CD14-positive monocyte (primary cell): ENCODE measurements around the gene CCDC78. TPM values are rescaled to one million over a fixed set of nuclear protein-coding genes. Genes with fewer than 3 reads are reported as not detected.
"Not testable (repeated sequence)": the region's sequence is repeated elsewhere in the genome, so short reads cannot be mapped to it uniquely, and the experiment has no call there.

Experiments
- DNase-seq, 3 donors: peaks; one replicate each; pipeline ENCODE4 v3.0.0-alpha.2; 2011 to 2022
- H2AFZ ChIP-seq: 2 replicates; pipeline ENCODE4 v1.6.0; 2012; ENCODE audit warnings: mild to moderate bottlenecking, low read depth, low read length, inconsistent platforms; ENCODE audit not compliant: insufficient read depth, poor library complexity, severe bottlenecking
- H3K27ac ChIP-seq, 2 donors: 1 replicate in 1 of 2; 2 replicates in 1 of 2; pipeline ENCODE4 v1.5.1; 2012 to 2013; ENCODE audit warnings: low read length in 2 of 2, control low read depth in 1 of 2, inconsistent platforms in 1 of 2, low read depth in 1 of 2, mild to moderate bottlenecking in 1 of 2
- H3K27me3 ChIP-seq, 2 donors: one replicate each; pipeline versions ENCODE4 v1.6.0 to v1.6.1; 2011 to 2013; ENCODE audit warnings: low read length in 2 of 2; ENCODE audit not compliant: control insufficient read depth in 2 of 2, insufficient read depth in 2 of 2
- H3K36me3 ChIP-seq, 2 donors: replicated peaks in 1 of 2; 1 replicate in 1 of 2; 2 replicates in 1 of 2; pipeline versions ENCODE4 v1.5.1 to v1.6.1; 2012 to 2013; ENCODE audit warnings: low read length in 2 of 2, control low read depth in 1 of 2, inconsistent platforms in 1 of 2, mild to moderate bottlenecking in 1 of 2; ENCODE audit not compliant: insufficient read depth in 2 of 2, control insufficient read depth in 1 of 2
- H3K4me1 ChIP-seq, 2 donors: 1 replicate in 1 of 2; 2 replicates in 1 of 2; pipeline versions ENCODE4 v1.5.1 to v1.6.1; 2012 to 2013; ENCODE audit warnings: low read length in 2 of 2, control low read depth in 1 of 2, inconsistent platforms in 1 of 2, mild to moderate bottlenecking in 1 of 2, moderate library complexity in 1 of 2; ENCODE audit not compliant: insufficient read depth in 2 of 2, control insufficient read depth in 1 of 2
- H3K4me2 ChIP-seq: replicated peaks from 2 replicates; pipeline ENCODE3; 2012; ENCODE audit warnings: low read length, moderate library complexity, mild to moderate bottlenecking; ENCODE audit not compliant: poor library complexity, severe bottlenecking; ENCODE audit errors: extremely low read depth
- H3K4me3 ChIP-seq, 3 experiments: fragments of 200-600 bp in 1 of 3; sonication (generic) in 1 of 3; replicated peaks in 1 of 3; 1 replicate in 2 of 3; 2 replicates in 1 of 3; pipeline ENCODE4 v1.5.1; 2011 to 2013; ENCODE audit warnings: low read length in 3 of 3, mild to moderate bottlenecking in 3 of 3, control low read depth in 2 of 3, low read depth in 2 of 3, inconsistent platforms in 1 of 3, moderate library complexity in 1 of 3
- H3K79me2 ChIP-seq: 2 replicates; pipeline ENCODE4 v1.6.0; 2012; ENCODE audit warnings: mild to moderate bottlenecking, control low read depth, inconsistent platforms, low read length, moderate library complexity; ENCODE audit not compliant: insufficient read depth
- H3K9ac ChIP-seq: 2 replicates; pipeline ENCODE4 v1.6.0; 2017; ENCODE audit warnings: low read length, mild to moderate bottlenecking; ENCODE audit not compliant: insufficient read depth, poor library complexity, severe bottlenecking
- H3K9me3 ChIP-seq, 2 donors: replicated peaks in 1 of 2; 1 replicate in 1 of 2; 2 replicates in 1 of 2; pipeline versions ENCODE4 v1.5.1 to v1.6.1; 2012 to 2013; ENCODE audit warnings: low read length in 2 of 2, control low read depth in 1 of 2; ENCODE audit not compliant: control insufficient read depth in 1 of 2, insufficient read depth in 1 of 2
- H4K20me1 ChIP-seq: 2 replicates; pipeline ENCODE4 v1.6.0; 2012; ENCODE audit warnings: mild to moderate bottlenecking, low read length, control low read depth, moderate library complexity; ENCODE audit not compliant: insufficient read depth
- H3K27ac Mint-ChIP-seq, 7 donors: one replicate each; pipeline ENCODE4 v1.8.0; 2020; ENCODE audit warnings: mild to moderate bottlenecking in 7 of 7, mixed read lengths in 7 of 7, moderate library complexity in 6 of 7, inconsistent platforms in 2 of 7
- H3K27me3 Mint-ChIP-seq, 3 donors: one replicate each; pipeline ENCODE4 v1.8.0; 2021 to 2022; ENCODE audit warnings: low read depth in 3 of 3, mild to moderate bottlenecking in 3 of 3, mixed read lengths in 3 of 3, moderate library complexity in 3 of 3, inconsistent platforms in 1 of 3
- H3K36me3 Mint-ChIP-seq, 2 donors: one replicate each; pipeline ENCODE4 v1.8.0; 2020; ENCODE audit warnings: mixed read lengths in 2 of 2, inconsistent platforms in 1 of 2, mild to moderate bottlenecking in 1 of 2
- H3K4me1 Mint-ChIP-seq: one replicate; pipeline ENCODE4 v1.8.0; 2020; ENCODE audit warnings: mild to moderate bottlenecking, mixed read lengths
- H3K4me3 Mint-ChIP-seq, 2 donors: one replicate each; pipeline ENCODE4 v1.8.0; 2020; ENCODE audit warnings: mild to moderate bottlenecking in 2 of 2, mixed read lengths in 2 of 2, moderate library complexity in 1 of 2
- H3K9me3 Mint-ChIP-seq, 7 donors: one replicate each; pipeline ENCODE4 v1.8.0; 2020 to 2022; ENCODE audit warnings: mixed read lengths in 7 of 7, mild to moderate bottlenecking in 6 of 7, moderate library complexity in 6 of 7, inconsistent platforms in 2 of 7
- WGBS: methylation state at CpG from one replicate; pipeline ENCODE4 v1.1.5; 2013; ENCODE audit warnings: missing lambda C conversion rate; ENCODE audit not compliant: insufficient coverage; 5-methylcytosine and 5-hydroxymethylcytosine counted together
- intact Hi-C, 2 donors: fragments of 100-400 bp; cut with micrococcal nuclease; formaldehyde crosslinking; loops; one replicate each; pipeline versions ENCODE4 v1.15.0 to v1.15.1; 2023
- polyA plus RNA-seq, 3 donors: library from polyadenylated mRNA; depleted of rRNA in 1 of 3; unstranded in 2 of 3; stranded (reverse) in 1 of 3; fragments of 300-500 nt in 2 of 3; fragments of >200 nt in 1 of 3; fragmentation: Illumina TruSeq in 2 of 3; gene quantifications; 1 replicate in 2 of 3; 2 replicates in 1 of 3; pipeline ENCODE4 v1.2.3, GENCODE V29; 2012 to 2021
- TF ChIP-seq, protein P1 (sequence below): fragments of 200-600 bp; IDR thresholded peaks from one replicate; pipeline ENCODE4 v1.8.0; 2022; ENCODE audit warnings: antibody characterized with exemption, mild to moderate bottlenecking

The CCDC78 gene
- polyA plus RNA-seq, 3 donors = 0.96 TPM; not detected in 2

GRCh38 chr16:693364-693763 is 32.9 kb downstream of the CCDC78 start:
- H3K27me3 ChIP-seq = peaks cover 20 to 53% of the 10 kb centered on the region in 2 donors
- no peak overlapping the region for H2AFZ ChIP-seq
- peaks cover 0 to 4% of the 10 kb centered on the region in 2 donors for H3K9me3 ChIP-seq
- H3K9ac ChIP-seq = no peak overlapping the region
- peaks cover 6 to 32% (median 8%) of the 10 kb centered on the region in 7 donors for H3K9me3 Mint-ChIP-seq
- H3K4me1 Mint-ChIP-seq = peaks cover 25% of the 10 kb centered on the region
- H3K36me3 ChIP-seq = no peaks in the 10 kb centered on the region
- no peak overlapping the region for H3K27ac ChIP-seq
- H3K4me2 ChIP-seq = no peak overlapping the region
- H4K20me1 ChIP-seq = peaks cover 4% of the 10 kb centered on the region
- H3K4me3 ChIP-seq = no peak overlapping the region
- no peak for DNase-seq
- peaks cover 33 to 45% of the 10 kb centered on the region in 2 donors for H3K4me1 ChIP-seq
- H3K79me2 ChIP-seq = no peaks in the 10 kb centered on the region
- H3K27ac Mint-ChIP-seq = no peak overlapping the region
- H3K4me3 Mint-ChIP-seq = peak overlapping the region in 1 of 2 donors; percentile 75
- TF ChIP-seq, protein P1, sequence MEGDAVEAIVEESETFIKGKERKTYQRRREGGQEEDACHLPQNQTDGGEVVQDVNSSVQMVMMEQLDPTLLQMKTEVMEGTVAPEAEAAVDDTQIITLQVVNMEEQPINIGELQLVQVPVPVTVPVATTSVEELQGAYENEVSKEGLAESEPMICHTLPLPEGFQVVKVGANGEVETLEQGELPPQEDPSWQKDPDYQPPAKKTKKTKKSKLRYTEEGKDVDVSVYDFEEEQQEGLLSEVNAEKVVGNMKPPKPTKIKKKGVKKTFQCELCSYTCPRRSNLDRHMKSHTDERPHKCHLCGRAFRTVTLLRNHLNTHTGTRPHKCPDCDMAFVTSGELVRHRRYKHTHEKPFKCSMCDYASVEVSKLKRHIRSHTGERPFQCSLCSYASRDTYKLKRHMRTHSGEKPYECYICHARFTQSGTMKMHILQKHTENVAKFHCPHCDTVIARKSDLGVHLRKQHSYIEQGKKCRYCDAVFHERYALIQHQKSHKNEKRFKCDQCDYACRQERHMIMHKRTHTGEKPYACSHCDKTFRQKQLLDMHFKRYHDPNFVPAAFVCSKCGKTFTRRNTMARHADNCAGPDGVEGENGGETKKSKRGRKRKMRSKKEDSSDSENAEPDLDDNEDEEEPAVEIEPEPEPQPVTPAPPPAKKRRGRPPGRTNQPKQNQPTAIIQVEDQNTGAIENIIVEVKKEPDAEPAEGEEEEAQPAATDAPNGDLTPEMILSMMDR = no peak
- 51% methylated on average over 20 of the region's 22 CpGs for WGBS
- H3K36me3 Mint-ChIP-seq = peaks cover 4 to 5% of the 10 kb centered on the region in 2 donors
- intact Hi-C loops = no loop called here
- peaks cover 57 to 74% (median 67%) of the 10 kb centered on the region in 3 donors for H3K27me3 Mint-ChIP-seq

DNA sequence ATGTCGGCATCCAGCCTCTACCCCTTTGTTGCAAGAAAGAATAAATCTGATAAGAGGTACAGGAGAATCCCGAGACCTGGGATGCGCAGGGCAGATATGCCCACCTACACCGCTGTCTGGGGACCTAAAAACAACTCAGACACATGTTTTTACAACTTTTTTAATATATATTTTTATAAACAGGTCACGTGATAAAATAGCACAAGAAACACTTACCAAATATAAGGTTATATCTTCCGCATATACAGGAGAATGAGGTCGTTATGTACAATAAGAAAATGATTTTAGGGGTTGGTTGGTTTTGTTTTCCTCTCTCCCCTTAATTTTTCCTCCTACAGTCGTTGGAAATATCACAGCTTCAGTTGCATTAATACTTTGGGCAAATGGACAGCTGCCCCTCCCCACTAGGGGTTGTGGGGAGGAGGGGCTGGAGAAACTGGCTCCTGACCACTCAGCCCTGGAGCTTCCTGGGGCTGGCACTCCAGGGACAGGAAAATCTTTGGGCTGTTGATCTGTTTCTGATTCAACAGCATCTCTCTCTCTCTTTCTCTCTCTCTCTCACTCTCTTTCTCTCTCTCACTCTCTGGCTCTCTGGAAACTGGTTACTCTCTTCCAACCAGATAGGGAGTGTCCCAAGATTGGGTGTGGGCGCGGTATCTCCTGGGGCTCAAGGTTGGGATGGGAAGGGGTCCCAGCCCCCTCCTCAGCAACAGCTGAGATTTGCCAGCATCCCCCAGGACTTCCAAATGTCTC is 33.7 kb downstream of the CCDC78 start:
- Mint-ChIP-seq H3K27ac (peak overlapping the region in 1 of 7 donors; percentile 62), H3K4me1 (peaks cover 25% of the 10 kb centered on the region)
- no peak overlapping the region for H3K4me2 ChIP-seq

GRCh38 chr16:691242-691641 is 35.0 kb downstream of the CCDC78 start:
- H3K4me1 ChIP-seq = peaks cover 33 to 45% of the 10 kb centered on the region in 2 donors
- intact Hi-C loops, H3K9me3 ChIP-seq, H2AFZ ChIP-seq, H3K27ac ChIP-seq, H3K9ac ChIP-seq, H3K79me2 ChIP-seq, H3K4me3 ChIP-seq, DNase-seq, H3K4me2 ChIP-seq, H4K20me1 ChIP-seq: not testable (repeated sequence)
- H3K4me1 Mint-ChIP-seq = peaks cover 25% of the 10 kb centered on the region
- peaks cover 20 to 47% of the 10 kb centered on the region in 2 donors for H3K27me3 ChIP-seq
- peak overlapping the region; percentile 43 to 94 for H3K4me3 Mint-ChIP-seq
- WGBS = 92% methylated on average over 12 of the region's 16 CpGs
- peaks cover 44 to 54% (median 49%) of the 10 kb centered on the region in 3 donors for H3K27me3 Mint-ChIP-seq
- H3K9me3 Mint-ChIP-seq = peaks cover 3 to 15% (median 7%) of the 10 kb centered on the region in 7 donors
- peak overlapping the region in 1 of 7 donors; percentile 70 for H3K27ac Mint-ChIP-seq
- peaks cover 0 to 11% of the 10 kb centered on the region in 2 donors for H3K36me3 ChIP-seq
- peaks cover 13 to 19% of the 10 kb centered on the region in 2 donors for H3K36me3 Mint-ChIP-seq

More for the DNA sequence above, 33.7 kb downstream of the CCDC78 start:
- TF ChIP-seq, protein P1 = no peak
- WGBS = no CpG with 5 or more reads among the region's 10 CpGs
- Histone ChIP-seq H3K4me1 (peaks cover 33 to 45% of the 10 kb centered on the region in 2 donors), H2AFZ (no peak overlapping the region), H3K79me2 (no peaks in the 10 kb centered on the region), H3K36me3 (peaks cover 0 to 2% of the 10 kb centered on the region in 2 donors), H3K9ac (no peak overlapping the region), H3K4me3 (no peak overlapping the region), H3K27ac (no peak overlapping the region), H3K9me3 (peaks cover 0 to 4% of the 10 kb centered on the region in 2 donors), H4K20me1 (peaks cover 4% of the 10 kb centered on the region), H3K27me3 (peaks cover 20 to 53% of the 10 kb centered on the region in 2 donors)
- peaks cover 6 to 25% (median 8%) of the 10 kb centered on the region in 7 donors for H3K9me3 Mint-ChIP-seq
- no peak for DNase-seq
- H3K36me3 Mint-ChIP-seq = peaks cover 7 to 8% of the 10 kb centered on the region in 2 donors
- intact Hi-C loops = no loop called here
- peak overlapping the region in 1 of 2 donors; percentile 94 for H3K4me3 Mint-ChIP-seq
- H3K27me3 Mint-ChIP-seq = peaks cover 51 to 67% (median 60%) of the 10 kb centered on the region in 3 donors
